ENCODE data around the gene SBF2. TPM values are rescaled to one million over a fixed set of nuclear protein-coding genes. Genes with fewer than 3 reads are reported as not detected.

The SBF2 gene
- total RNA-seq, 4 donors from 2014 or later = 75.0 to 104 (median 86.9) TPM

GRCh38 chr11:10114593-10115404, 179.2 kb downstream of the SBF2 start:
- H3K9me3 ChIP-seq = peaks cover 0 to 3% (median 0%) of the 10 kb centered on the region in 4 donors
- H3K36me3 ChIP-seq = no peaks in the 10 kb centered on the region
- no peak overlapping the region for H3K4me3 ChIP-seq
- H3K27me3 ChIP-seq = no peaks in the 10 kb centered on the region
- 64 to 66% methylated on average over 3 of the region's 3 CpGs for WGBS, 2 donors
- H3K27ac ChIP-seq = no peak overlapping the region
- peaks cover 0 to 47% (median 2%) of the 10 kb centered on the region in 4 donors for H3K4me1 ChIP-seq
- TF ChIP-seq POLR2A (IDR thresholded peaks at IDR 0.05) = no peak
- TF ChIP-seq EP300 (IDR thresholded peaks at IDR 0.05) = no peak
- no peak for TF ChIP-seq CTCF (IDR thresholded peaks at IDR 0.05)
- DNase-seq (ENCODE audit: low spot score in 2 of 2) = no peak

- H3K9me3 ChIP-seq = peaks cover 0 to 3% (median 0%) of the 10 kb centered on the region in 4 donors
- H3K27me3 ChIP-seq = no peaks in the 10 kb centered on the region
- peaks cover 0 to 48% (median 6%) of the 10 kb centered on the region in 4 donors for H3K4me1 ChIP-seq
- no peaks in the 10 kb centered on the region for H3K36me3 ChIP-seq
- H3K27ac ChIP-seq = no peak overlapping the region
- TF ChIP-seq EP300 (IDR thresholded peaks at IDR 0.05) = no peak
- TF ChIP-seq POLR2A (IDR thresholded peaks at IDR 0.05) = no peak
- no peak for TF ChIP-seq CTCF (IDR thresholded peaks at IDR 0.05)
- H3K4me3 ChIP-seq = no peak overlapping the region
- no peak for DNase-seq (ENCODE audit: low spot score in 2 of 2)
Measured at GRCh38 chr11:10113852-10114251, 180.2 kb downstream of the SBF2 start.

GRCh38 chr11:10109806-10110205, 184.2 kb downstream of the SBF2 start:
- Histone ChIP-seq H3K9me3 (peaks cover 0 to 3% (median 0%) of the 10 kb centered on the region in 4 donors), H3K27me3 (no peaks in the 10 kb centered on the region), H3K36me3 (no peaks in the 10 kb centered on the region), H3K4me1 (peaks cover 0 to 23% (median 4%) of the 10 kb centered on the region in 4 donors), H3K4me3 (no peak overlapping the region), H3K27ac (peak overlapping the region in 2 of 4 donors; percentile 9 to 56)
- WGBS, 2 donors = 11 to 25% methylated on average over 1 of the region's 1 CpG
- TF ChIP-seq POLR2A (IDR thresholded peaks at IDR 0.05) (no peak), EP300 (IDR thresholded peaks at IDR 0.05) (no peak), CTCF (IDR thresholded peaks at IDR 0.05) (no peak)
- DNase-seq (ENCODE audit: low spot score in 2 of 2) = no peak

- H3K27me3 ChIP-seq = no peaks in the 10 kb centered on the region
- DNase-seq (ENCODE audit: low spot score in 2 of 2) = no peak
- no peaks in the 10 kb centered on the region for H3K36me3 ChIP-seq
- peaks cover 0 to 22% (median 4%) of the 10 kb centered on the region in 4 donors for H3K4me1 ChIP-seq
- H3K4me3 ChIP-seq = no peak overlapping the region
- peaks cover 0 to 3% (median 0%) of the 10 kb centered on the region in 4 donors for H3K9me3 ChIP-seq
- 31 to 34% methylated on average over 3 of the region's 3 CpGs for WGBS, 2 donors
- peak overlapping the region in 1 of 4 donors; percentile 56 for H3K27ac ChIP-seq
- TF ChIP-seq CTCF (IDR thresholded peaks at IDR 0.05) = no peak
- no peak for TF ChIP-seq EP300 (IDR thresholded peaks at IDR 0.05)
- TF ChIP-seq POLR2A (IDR thresholded peaks at IDR 0.05) = no peak
Measured at GRCh38 chr11:10108915-10109680, 184.9 kb downstream of the SBF2 start.

DNA sequence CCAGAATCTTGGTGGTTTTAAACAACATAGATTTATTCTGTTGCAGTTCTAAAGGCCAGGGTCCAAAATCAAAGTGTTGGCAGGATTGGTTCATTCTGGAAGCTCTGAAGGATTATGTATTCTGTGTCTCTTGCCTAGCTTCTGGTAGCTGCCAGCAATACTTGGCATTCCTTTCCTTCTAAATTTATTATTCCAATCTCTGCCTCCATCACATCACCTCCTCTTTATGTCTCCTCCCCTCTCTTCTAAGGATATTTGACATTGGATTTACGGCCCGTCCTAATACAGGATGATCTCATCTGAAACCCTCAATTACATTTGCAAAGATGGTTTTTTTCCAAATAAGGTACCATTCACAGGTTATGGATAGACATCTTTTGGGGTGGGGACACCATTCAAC, 186.5 kb downstream of the SBF2 start:
- H3K36me3 ChIP-seq = no peaks in the 10 kb centered on the region
- no peak for DNase-seq (ENCODE audit: low spot score in 2 of 2)
- TF ChIP-seq POLR2A (IDR thresholded peaks at IDR 0.05) = no peak
- TF ChIP-seq EP300 (IDR thresholded peaks at IDR 0.05) = no peak
- no peak for TF ChIP-seq CTCF (IDR thresholded peaks at IDR 0.05)
- H3K4me1 ChIP-seq = peaks cover 0 to 22% (median 4%) of the 10 kb centered on the region in 4 donors
- no peak overlapping the region for H3K27ac ChIP-seq
- no peaks in the 10 kb centered on the region for H3K27me3 ChIP-seq
- peaks cover 0 to 3% (median 0%) of the 10 kb centered on the region in 4 donors for H3K9me3 ChIP-seq
- H3K4me3 ChIP-seq = no peak overlapping the region
- WGBS, 2 donors = 79 to 88% methylated on average over 2 of the region's 2 CpGs

Data from tibial nerve (tissue), 4 donors.